GM18868 (cell line): ENCODE data around the gene DPM1.

Source experiments
- ATAC-seq: cut with Tn5 transposase; IDR thresholded peaks from one replicate; pipeline ENCODE4 v1.9.1; 2021; ENCODE audit warnings: mild to moderate bottlenecking, moderate library complexity; ENCODE audit not compliant: unreplicated experiment

The DPM1 gene

GRCh38 chr20:50903353-50904051 lies 54.8 kb downstream of the DPM1 start:
- no peak for ATAC-seq

GRCh38 chr20:50901301-50901700 lies 57.0 kb downstream of the DPM1 start:
- no peak for ATAC-seq

- no peak for ATAC-seq
These were observed 58.1 kb downstream of the DPM1 start for GRCh38 chr20:50900261-50900660.

GRCh38 chr20:50898475-50898874 lies 59.9 kb downstream of the DPM1 start:
- no peak for ATAC-seq

GRCh38 chr20:50895111-50895830 lies 63.1 kb downstream of the DPM1 start:
- ATAC-seq, result no peak

- no peak for ATAC-seq
These were observed 64.7 kb downstream of the DPM1 start for GRCh38 chr20:50893620-50894019.

GRCh38 chr20:50892394-50892793 lies 65.9 kb downstream of the DPM1 start:
- ATAC-seq, result no peak

- ATAC-seq, result no peak
These were observed 67.2 kb downstream of the DPM1 start for GRCh38 chr20:50891138-50891537.

GRCh38 chr20:50887576-50887975 lies 70.8 kb downstream of the DPM1 start:
- ATAC-seq, result no peak

- ATAC-seq, result no peak
These were observed 72.0 kb downstream of the DPM1 start for GRCh38 chr20:50886184-50886790.

- ATAC-seq, result no peak
These were observed 72.6 kb downstream of the DPM1 start for GRCh38 chr20:50885781-50886180.

- no peak for ATAC-seq
These were observed 73.3 kb downstream of the DPM1 start for GRCh38 chr20:50885068-50885467.
